Measurements from ENCODE around the gene NAV2.

DNA sequence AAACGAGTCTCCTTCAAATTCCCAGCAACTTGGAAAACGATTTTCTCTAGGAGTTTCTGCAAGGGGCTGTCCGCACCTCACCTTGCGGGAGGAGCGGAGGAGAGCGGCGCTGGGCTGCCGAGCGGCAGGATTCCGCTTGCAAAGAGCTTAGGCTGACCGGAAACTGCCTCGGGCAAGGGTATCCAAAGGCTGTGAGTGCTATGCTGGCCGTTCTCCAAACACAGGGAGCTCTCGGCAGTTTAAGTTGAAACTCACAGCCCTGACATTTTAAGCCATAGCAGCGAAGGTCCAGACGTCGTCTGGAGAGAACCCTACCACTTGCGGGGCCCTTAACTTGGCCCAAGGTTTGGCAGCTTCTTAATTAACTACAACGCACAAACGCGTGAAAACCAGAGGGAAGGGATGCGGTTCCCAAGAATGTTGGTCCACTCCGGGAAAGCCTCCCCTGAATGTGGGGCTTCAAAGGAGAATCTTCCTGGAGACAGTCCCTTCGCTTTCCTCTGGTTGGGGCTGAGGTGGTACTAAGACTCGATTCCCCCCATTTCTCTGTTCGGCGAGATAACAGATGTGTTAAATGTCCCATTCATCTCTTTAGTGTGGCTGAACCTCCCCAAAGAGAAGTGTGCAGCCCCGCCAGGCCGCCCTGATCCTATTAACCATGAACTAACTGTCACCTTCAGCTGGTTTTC lies 448.7 kb downstream of the NAV2 start:
- no peak for TF ChIP-seq CTCF (IDR thresholded peaks at IDR 0.05 in 8 of 11, conservative IDR thresholded peaks at IDR 0.05 in 3 of 11)
- no peak for TF ChIP-seq POLR2A (IDR thresholded peaks at IDR 0.05)
